AG04450 (cell line): ENCODE results near the gene BAHCC1. TPM values are rescaled to one million over a fixed set of nuclear protein-coding genes. Genes with fewer than 3 reads are reported as not detected.

ENCODE experiments used
- CTCF ChIA-PET: fragments of 300-600, 350-600 bp; formaldehyde crosslinking; extraction: SDS; loops from one replicate; lab custom pipeline; 2022; ENCODE audit warnings: antibody characterized with exemption, inconsistent platforms; lab: Charles Lee
- POLR2A ChIA-PET: fragments of 350-600 bp; formaldehyde crosslinking; extraction: SDS; loops from one replicate; lab custom pipeline; 2021; ENCODE audit warnings: antibody characterized with exemption, inconsistent platforms; lab: Yijun Ruan, JAX
- DNase-seq: peaks from one replicate; pipeline ENCODE4 v3.0.0-alpha.2; 2011; ENCODE audit warnings: low read depth, low spot score
- H3K27ac ChIP-seq: one replicate; pipeline ENCODE4 v1.5.1; 2012; ENCODE audit warnings: low read depth, low read length, control low read depth
- H3K27me3 ChIP-seq: one replicate; pipeline ENCODE4 v1.6.0; 2012; ENCODE audit warnings: low read length; ENCODE audit not compliant: control insufficient read depth, insufficient read depth
- H3K4me3 ChIP-seq: 2 replicates; pipeline ENCODE4 v1.5.1; 2011; ENCODE audit warnings: mild to moderate bottlenecking, low read depth, low read length, control low read depth
- H3K9me3 ChIP-seq: 2 replicates; pipeline ENCODE4 v1.5.1; 2012; ENCODE audit warnings: low read length; ENCODE audit not compliant: control insufficient read depth, insufficient read depth
- polyA plus RNA-seq: library from polyadenylated mRNA; depleted of rRNA; stranded (reverse); fragments of >200 nt; gene quantifications from 2 replicates; pipeline ENCODE4 v1.2.3, GENCODE V29; 2011
- TF ChIP-seq, protein P1 (sequence below): IDR thresholded peaks from 2 replicates; pipeline ENCODE4 v1.5.1; 2011; ENCODE audit warnings: low read depth, low read length, control low read depth, inconsistent platforms

The BAHCC1 gene
- polyA plus RNA-seq, 1 experiment = 1.3 TPM

- TF ChIP-seq, protein P1, sequence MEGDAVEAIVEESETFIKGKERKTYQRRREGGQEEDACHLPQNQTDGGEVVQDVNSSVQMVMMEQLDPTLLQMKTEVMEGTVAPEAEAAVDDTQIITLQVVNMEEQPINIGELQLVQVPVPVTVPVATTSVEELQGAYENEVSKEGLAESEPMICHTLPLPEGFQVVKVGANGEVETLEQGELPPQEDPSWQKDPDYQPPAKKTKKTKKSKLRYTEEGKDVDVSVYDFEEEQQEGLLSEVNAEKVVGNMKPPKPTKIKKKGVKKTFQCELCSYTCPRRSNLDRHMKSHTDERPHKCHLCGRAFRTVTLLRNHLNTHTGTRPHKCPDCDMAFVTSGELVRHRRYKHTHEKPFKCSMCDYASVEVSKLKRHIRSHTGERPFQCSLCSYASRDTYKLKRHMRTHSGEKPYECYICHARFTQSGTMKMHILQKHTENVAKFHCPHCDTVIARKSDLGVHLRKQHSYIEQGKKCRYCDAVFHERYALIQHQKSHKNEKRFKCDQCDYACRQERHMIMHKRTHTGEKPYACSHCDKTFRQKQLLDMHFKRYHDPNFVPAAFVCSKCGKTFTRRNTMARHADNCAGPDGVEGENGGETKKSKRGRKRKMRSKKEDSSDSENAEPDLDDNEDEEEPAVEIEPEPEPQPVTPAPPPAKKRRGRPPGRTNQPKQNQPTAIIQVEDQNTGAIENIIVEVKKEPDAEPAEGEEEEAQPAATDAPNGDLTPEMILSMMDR = no peak
- H3K27ac ChIP-seq = no peak overlapping the region
- POLR2A ChIA-PET = no interaction called here
- no peaks in the 10 kb centered on the region for H3K27me3 ChIP-seq
- no peak overlapping the region for H3K4me3 ChIP-seq
- CTCF ChIA-PET = no interaction called here
- no peaks in the 10 kb centered on the region; the same call in 1 of the 2 replicates for H3K9me3 ChIP-seq
- DNase-seq = no peak
These were observed 56.6 kb downstream of the BAHCC1 start for GRCh38 chr17:81451823-81452222.

DNA sequence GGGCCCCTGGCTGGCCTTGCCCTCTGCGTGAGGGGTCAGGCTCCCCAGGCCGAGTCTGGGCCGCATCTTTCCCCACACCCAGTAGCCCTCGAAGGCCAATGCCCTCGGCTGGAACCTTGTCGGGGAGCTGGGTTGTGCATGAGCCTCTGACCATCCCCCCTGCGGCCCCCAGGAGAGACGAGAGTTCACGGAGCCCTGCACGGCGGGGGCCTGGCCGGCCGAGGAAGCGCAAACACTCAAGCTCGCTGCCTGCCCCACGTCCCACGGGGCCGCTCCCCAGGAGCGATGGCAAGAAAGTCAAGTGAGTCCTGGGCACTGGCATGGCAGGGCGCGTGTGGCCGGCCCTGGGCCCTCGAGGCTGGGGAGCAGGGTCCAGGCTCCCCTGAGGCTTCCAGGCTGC lies 57.3 kb downstream of the BAHCC1 start:
- DNase-seq = no peak
- POLR2A ChIA-PET = no interaction called here

DNA sequence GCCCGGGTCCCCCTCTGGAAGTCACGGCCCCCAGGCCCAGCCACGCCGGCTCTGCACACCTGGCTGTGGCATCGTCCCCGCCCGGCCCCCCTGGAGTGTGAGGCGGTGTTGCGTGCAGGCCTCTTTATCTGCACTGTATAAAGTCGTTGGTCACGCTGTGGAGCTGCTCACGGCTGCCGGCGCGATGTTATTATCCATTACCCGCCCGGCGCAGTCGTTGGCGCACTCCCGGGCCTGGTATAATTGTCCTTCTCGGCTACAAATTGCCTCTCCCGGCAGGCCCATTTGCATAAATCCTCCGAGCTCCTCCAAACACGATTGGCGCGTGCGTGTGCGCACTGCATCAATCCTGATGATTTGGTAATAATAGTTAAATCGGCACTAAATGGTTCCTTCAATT lies 57.8 kb downstream of the BAHCC1 start:
- CTCF ChIA-PET = no interaction called here
- POLR2A ChIA-PET = no interaction called here
- H3K9me3 ChIP-seq = no peaks in the 10 kb centered on the region; the same call in 1 of the 2 replicates
- TF ChIP-seq, protein P1 = no peak
- H3K27ac ChIP-seq = no peak overlapping the region
- H3K27me3 ChIP-seq = no peaks in the 10 kb centered on the region
- H3K4me3 ChIP-seq = no peak overlapping the region
- no peak for DNase-seq

More for the DNA sequence above, 57.3 kb downstream of the BAHCC1 start:
- TF ChIP-seq, protein P1 = no peak
- no peaks in the 10 kb centered on the region; the same call in 1 of the 2 replicates for H3K9me3 ChIP-seq
- no peak overlapping the region for H3K4me3 ChIP-seq
- no peak overlapping the region for H3K27ac ChIP-seq
- CTCF ChIA-PET = no interaction called here
- H3K27me3 ChIP-seq = no peaks in the 10 kb centered on the region

GRCh38 chr17:81453712-81454111 lies 58.5 kb downstream of the BAHCC1 start:
- TF ChIP-seq, protein P1 = no peak
- Histone ChIP-seq H3K27me3 (no peaks in the 10 kb centered on the region), H3K4me3 (no peak overlapping the region), H3K27ac (no peak overlapping the region), H3K9me3 (no peaks in the 10 kb centered on the region; the same call in 1 of the 2 replicates)
- DNase-seq = no peak
- CTCF ChIA-PET = no interaction called here
- POLR2A ChIA-PET = no interaction called here

GRCh38 chr17:81454473-81454872 lies 59.2 kb downstream of the BAHCC1 start:
- no peak overlapping the region for H3K4me3 ChIP-seq
- ChIA-PET CTCF (no interaction called here), POLR2A (no interaction called here)
- DNase-seq = no peak
- no peak overlapping the region for H3K27ac ChIP-seq
- TF ChIP-seq, protein P1 = no peak
- H3K9me3 ChIP-seq = no peaks in the 10 kb centered on the region; the same call in 1 of the 2 replicates
- no peaks in the 10 kb centered on the region for H3K27me3 ChIP-seq
